ENCODE data around the gene CUL4B.

DNA sequence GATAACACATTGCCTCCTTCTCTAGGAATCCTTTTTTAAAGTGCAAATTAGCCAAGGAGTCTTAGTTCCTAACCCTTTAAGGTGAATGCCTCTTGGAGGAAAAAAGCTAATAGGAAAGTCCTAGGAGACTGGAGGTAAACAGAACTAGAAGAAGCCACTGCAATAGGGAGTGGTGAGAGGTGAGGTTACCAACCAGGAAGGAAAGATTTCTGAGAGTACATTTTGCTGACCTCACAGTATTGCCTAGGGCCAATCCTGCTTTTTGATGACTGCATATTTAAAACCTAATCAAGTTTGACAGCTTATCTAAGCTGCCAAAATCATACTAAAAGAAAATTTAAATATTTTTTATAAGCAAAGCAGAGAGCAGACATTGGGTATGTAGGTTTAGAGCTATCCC is 7.3 kb upstream of the CUL4B start:
- TF ChIP-seq, protein P1, sequence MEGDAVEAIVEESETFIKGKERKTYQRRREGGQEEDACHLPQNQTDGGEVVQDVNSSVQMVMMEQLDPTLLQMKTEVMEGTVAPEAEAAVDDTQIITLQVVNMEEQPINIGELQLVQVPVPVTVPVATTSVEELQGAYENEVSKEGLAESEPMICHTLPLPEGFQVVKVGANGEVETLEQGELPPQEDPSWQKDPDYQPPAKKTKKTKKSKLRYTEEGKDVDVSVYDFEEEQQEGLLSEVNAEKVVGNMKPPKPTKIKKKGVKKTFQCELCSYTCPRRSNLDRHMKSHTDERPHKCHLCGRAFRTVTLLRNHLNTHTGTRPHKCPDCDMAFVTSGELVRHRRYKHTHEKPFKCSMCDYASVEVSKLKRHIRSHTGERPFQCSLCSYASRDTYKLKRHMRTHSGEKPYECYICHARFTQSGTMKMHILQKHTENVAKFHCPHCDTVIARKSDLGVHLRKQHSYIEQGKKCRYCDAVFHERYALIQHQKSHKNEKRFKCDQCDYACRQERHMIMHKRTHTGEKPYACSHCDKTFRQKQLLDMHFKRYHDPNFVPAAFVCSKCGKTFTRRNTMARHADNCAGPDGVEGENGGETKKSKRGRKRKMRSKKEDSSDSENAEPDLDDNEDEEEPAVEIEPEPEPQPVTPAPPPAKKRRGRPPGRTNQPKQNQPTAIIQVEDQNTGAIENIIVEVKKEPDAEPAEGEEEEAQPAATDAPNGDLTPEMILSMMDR (IDR thresholded peaks at IDR 0.05), result no peak
- TF ChIP-seq POLR2A (IDR thresholded peaks at IDR 0.05), result no peak
